GM23338 (cell line): ENCODE results near the gene ZBTB25. TPM values are rescaled to one million over a fixed set of nuclear protein-coding genes. Genes with fewer than 3 reads are reported as not detected.

ENCODE experiments used
- ATAC-seq: fragments of 200-7000 bp; cut with Tn5 transposase; 3 replicates; pipeline ENCODE4 v1.9.1; 2020
- DNase-seq: peaks from one replicate; pipeline ENCODE4 v3.0.0-alpha.2; 2015; ENCODE audit warnings: low spot score
- H2AFZ ChIP-seq: fragments of 200-600 bp; sonication (generic); 2 replicates; pipeline ENCODE4 v1.8.0; 2016; ENCODE audit warnings: antibody characterized with exemption, mild to moderate bottlenecking, moderate library complexity
- H3F3A ChIP-seq: fragments of 200-600 bp; sonication (generic); replicated peaks from 2 replicates; pipeline ENCODE4 v1.8.0; 2017; ENCODE audit warnings: antibody characterized with exemption, mixed run types, low read depth
- H3K27ac ChIP-seq: fragments of 200-600 bp; sonication (generic); 2 replicates; pipeline ENCODE4 v1.6.1; 2016; ENCODE audit warnings: low read depth
- H3K27me3 ChIP-seq: fragments of 200-600 bp; sonication (generic); 2 replicates; pipeline ENCODE4 v1.8.0; 2016; ENCODE audit warnings: mild to moderate bottlenecking, mixed run types, moderate library complexity; ENCODE audit not compliant: insufficient read depth
- H3K36me3 ChIP-seq: fragments of 200-600 bp; sonication (generic); 2 replicates; pipeline ENCODE4 v1.8.0; 2016; ENCODE audit warnings: mild to moderate bottlenecking; ENCODE audit not compliant: insufficient read depth
- H3K4me1 ChIP-seq: fragments of 200-600 bp; sonication (generic); 2 replicates; pipeline ENCODE4 v1.8.0; 2016; ENCODE audit warnings: mild to moderate bottlenecking, moderate library complexity; ENCODE audit not compliant: insufficient read depth
- H3K4me2 ChIP-seq: fragments of 200-600 bp; sonication (generic); 2 replicates; pipeline ENCODE4 v1.7.1; 2017; ENCODE audit warnings: mixed run types
- H3K4me3 ChIP-seq: fragments of 200-600 bp; sonication (generic); 2 replicates; pipeline ENCODE4 v1.6.1; 2016; ENCODE audit warnings: mixed run types
- H3K79me2 ChIP-seq: fragments of 200-600 bp; sonication (generic); replicated peaks from 2 replicates; pipeline ENCODE4 v1.8.0; 2017; ENCODE audit warnings: mild to moderate bottlenecking; ENCODE audit not compliant: insufficient read depth
- H3K9me2 ChIP-seq: fragments of 200-600 bp; sonication (generic); 2 replicates; pipeline ENCODE4 v1.8.0; 2017; ENCODE audit not compliant: insufficient read depth
- H4K20me1 ChIP-seq: fragments of 200-600 bp; sonication (generic); replicated peaks from 2 replicates; pipeline ENCODE4 v1.8.0; 2017; ENCODE audit warnings: mild to moderate bottlenecking; ENCODE audit not compliant: insufficient read depth
- H3K27ac Mint-ChIP-seq: 2 replicates; pipeline ENCODE4 v1.8.0; 2020; ENCODE audit warnings: inconsistent platforms, mild to moderate bottlenecking, moderate library complexity, mixed read lengths
- H3K27me3 Mint-ChIP-seq: 3 replicates; pipeline ENCODE4 v1.8.0; 2022; ENCODE audit warnings: low read depth, mild to moderate bottlenecking, moderate library complexity, mixed read lengths, inconsistent platforms; ENCODE audit not compliant: insufficient read depth, poor library complexity
- H3K36me3 Mint-ChIP-seq: 3 replicates; pipeline ENCODE4 v1.8.0; 2021; ENCODE audit warnings: low read depth, mild to moderate bottlenecking, inconsistent platforms, moderate library complexity, mixed read lengths
- H3K4me1 Mint-ChIP-seq: 3 replicates; pipeline ENCODE4 v1.8.0; 2020; ENCODE audit warnings: mild to moderate bottlenecking, inconsistent platforms, mixed read lengths
- H3K4me3 Mint-ChIP-seq: 3 replicates; pipeline ENCODE4 v1.8.0; 2021; ENCODE audit warnings: moderate library complexity, mild to moderate bottlenecking, inconsistent platforms, mixed read lengths
- H3K9me3 Mint-ChIP-seq: 3 replicates; pipeline ENCODE4 v1.8.0; 2020; ENCODE audit warnings: moderate library complexity, mild to moderate bottlenecking, inconsistent platforms, mixed read lengths
- CREB1 ChIP-seq: fragments of 250-450 bp; sonication (Bioruptor Pico); IDR thresholded peaks from 2 replicates; pipeline ENCODE4 v1.5.0; 2020; ENCODE audit warnings: low read depth, mild to moderate bottlenecking, moderate library complexity
- EZH2 ChIP-seq: fragments of 200-600 bp; sonication (generic); IDR thresholded peaks from one replicate; pipeline ENCODE4 v1.8.0; 2017; ENCODE audit warnings: antibody characterized with exemption, mild to moderate bottlenecking, low read depth; ENCODE audit not compliant: unreplicated experiment
- EZH2phosphoT487 ChIP-seq: fragments of 200-600 bp; sonication (generic); IDR thresholded peaks from one replicate; pipeline ENCODE4 v1.8.1; 2018; ENCODE audit warnings: antibody characterized with exemption; ENCODE audit not compliant: unreplicated experiment
- JUNB ChIP-seq: IDR thresholded peaks from one replicate; pipeline ENCODE4 v1.6.1; 2016; ENCODE audit warnings: antibody characterized with exemption; ENCODE audit not compliant: unreplicated experiment
- NANOG ChIP-seq: IDR thresholded peaks from 2 replicates; pipeline ENCODE4 v1.6.1; 2016; ENCODE audit warnings: antibody characterized with exemption, borderline replicate concordance
- POLR2AphosphoS5 ChIP-seq: IDR thresholded peaks from 2 replicates; pipeline ENCODE4 v1.6.1; 2016; ENCODE audit warnings: antibody characterized with exemption, low read depth
- REST ChIP-seq: IDR thresholded peaks from one replicate; pipeline ENCODE4 v1.6.1; 2018; ENCODE audit warnings: antibody characterized with exemption; ENCODE audit not compliant: unreplicated experiment
- STAT1 ChIP-seq: IDR thresholded peaks from one replicate; pipeline ENCODE4 v1.6.1; 2016; ENCODE audit warnings: antibody characterized with exemption; ENCODE audit not compliant: unreplicated experiment
- ZNF114 ChIP-seq: fragments of 250-450 bp; sonication (Bioruptor Pico); IDR thresholded peaks from 2 replicates; pipeline ENCODE4 v1.5.0; 2020; ENCODE audit warnings: mild to moderate bottlenecking, moderate library complexity
- ZNF331 ChIP-seq: fragments of 250-450 bp; sonication (Bioruptor Pico); IDR thresholded peaks from 2 replicates; pipeline ENCODE4 v1.5.0; 2020; ENCODE audit warnings: low read depth, mild to moderate bottlenecking, moderate library complexity
- ZNF462 ChIP-seq: fragments of 250-450 bp; sonication (Bioruptor Pico); IDR thresholded peaks from 2 replicates; pipeline ENCODE4 v1.5.0; 2020; ENCODE audit warnings: mild to moderate bottlenecking, moderate library complexity
- polyA plus RNA-seq: library from polyadenylated mRNA; unstranded; fragments of >200 nt; fragmentation: Nextera tagmentation; extraction: Ambion mirVana; gene quantifications from 2 replicates; pipeline ENCODE4 v1.2.1, GENCODE V29; 2016
- total RNA-seq: library from RNA; depleted of rRNA; stranded (reverse); fragments of >200 nt; shearing (Covaris generic); gene quantifications from 2 replicates; pipeline ENCODE4 v1.2.3, GENCODE V29; 2014
- TF ChIP-seq, protein P1 (sequence below): IDR thresholded peaks from 2 replicates; pipeline ENCODE4 v1.6.1; 2016; ENCODE audit warnings: antibody characterized with exemption
- TF ChIP-seq, protein P2 (sequence below), 2 experiments: fragments of 200-600 bp in 1 of 2; sonication (generic) in 1 of 2; conservative IDR thresholded peaks; 2 replicates each; pipeline versions ENCODE4 v1.5.1 to v1.6.1; 2016 to 2017; ENCODE audit warnings: antibody characterized with exemption in 2 of 2, low read depth in 2 of 2, mild to moderate bottlenecking in 2 of 2, moderate library complexity in 1 of 2

The ZBTB25 gene
- total and polyA plus RNA-seq, 2 experiments from 2014 or later: 5.8 to 8.0 TPM

- no peak overlapping the region for H3K27ac ChIP-seq
- Mint-ChIP-seq H3K4me1 (peaks cover 14% of the 10 kb centered on the region), H3K27ac (no peak overlapping the region), H3K4me3 (no peak overlapping the region), H3K9me3 (no peaks in the 10 kb centered on the region; the same call in 2 of the 3 replicates), H3K36me3 (no peaks in the 10 kb centered on the region; the same call in 2 of the 3 replicates), H3K27me3 (no peaks in the 10 kb centered on the region)
- DNase-seq: no peak
- H3K79me2 ChIP-seq: peaks cover 99% of the 10 kb centered on the region
- H3K4me2 ChIP-seq: no peak overlapping the region
- H3K27me3 ChIP-seq: no peaks in the 10 kb centered on the region
- no peak for ATAC-seq
- H3K4me3 ChIP-seq: no peak overlapping the region
- H3K4me1 ChIP-seq: peaks cover 11% of the 10 kb centered on the region; the same call in 1 of the 2 replicates
- H4K20me1 ChIP-seq: peaks cover 29% of the 10 kb centered on the region
- H3K36me3 ChIP-seq: no peaks in the 10 kb centered on the region
- no peaks in the 10 kb centered on the region for H3F3A ChIP-seq
- no peaks in the 10 kb centered on the region for H3K9me2 ChIP-seq
- no peak overlapping the region for H2AFZ ChIP-seq
- TF ChIP-seq JUNB (no peak), ZNF462 (CRISPR knock-in tag) (no peak), ZNF331 (no peak), NANOG (no peak), EZH2 (no peak), STAT1 (no peak), CREB1 (CRISPR knock-in tag) (no peak), ZNF114 (CRISPR knock-in tag) (no peak), POLR2AphosphoS5 (no peak), REST (no peak), EZH2phosphoT487 (no peak)
- TF ChIP-seq, protein P1, sequence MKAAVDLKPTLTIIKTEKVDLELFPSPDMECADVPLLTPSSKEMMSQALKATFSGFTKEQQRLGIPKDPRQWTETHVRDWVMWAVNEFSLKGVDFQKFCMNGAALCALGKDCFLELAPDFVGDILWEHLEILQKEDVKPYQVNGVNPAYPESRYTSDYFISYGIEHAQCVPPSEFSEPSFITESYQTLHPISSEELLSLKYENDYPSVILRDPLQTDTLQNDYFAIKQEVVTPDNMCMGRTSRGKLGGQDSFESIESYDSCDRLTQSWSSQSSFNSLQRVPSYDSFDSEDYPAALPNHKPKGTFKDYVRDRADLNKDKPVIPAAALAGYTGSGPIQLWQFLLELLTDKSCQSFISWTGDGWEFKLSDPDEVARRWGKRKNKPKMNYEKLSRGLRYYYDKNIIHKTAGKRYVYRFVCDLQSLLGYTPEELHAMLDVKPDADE: no peak
- TF ChIP-seq, protein P2, sequence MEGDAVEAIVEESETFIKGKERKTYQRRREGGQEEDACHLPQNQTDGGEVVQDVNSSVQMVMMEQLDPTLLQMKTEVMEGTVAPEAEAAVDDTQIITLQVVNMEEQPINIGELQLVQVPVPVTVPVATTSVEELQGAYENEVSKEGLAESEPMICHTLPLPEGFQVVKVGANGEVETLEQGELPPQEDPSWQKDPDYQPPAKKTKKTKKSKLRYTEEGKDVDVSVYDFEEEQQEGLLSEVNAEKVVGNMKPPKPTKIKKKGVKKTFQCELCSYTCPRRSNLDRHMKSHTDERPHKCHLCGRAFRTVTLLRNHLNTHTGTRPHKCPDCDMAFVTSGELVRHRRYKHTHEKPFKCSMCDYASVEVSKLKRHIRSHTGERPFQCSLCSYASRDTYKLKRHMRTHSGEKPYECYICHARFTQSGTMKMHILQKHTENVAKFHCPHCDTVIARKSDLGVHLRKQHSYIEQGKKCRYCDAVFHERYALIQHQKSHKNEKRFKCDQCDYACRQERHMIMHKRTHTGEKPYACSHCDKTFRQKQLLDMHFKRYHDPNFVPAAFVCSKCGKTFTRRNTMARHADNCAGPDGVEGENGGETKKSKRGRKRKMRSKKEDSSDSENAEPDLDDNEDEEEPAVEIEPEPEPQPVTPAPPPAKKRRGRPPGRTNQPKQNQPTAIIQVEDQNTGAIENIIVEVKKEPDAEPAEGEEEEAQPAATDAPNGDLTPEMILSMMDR (conservative IDR thresholded peaks at IDR 0.05; ENCODE audit: low read depth in 2 of 2): no peak
These were observed 11.4 kb upstream of the ZBTB25 start for GRCh38 chr14:64515053-64515452.
